ENCODE data around the gene KCNQ1. TPM values are rescaled to one million over a fixed set of nuclear protein-coding genes. Genes with fewer than 3 reads are reported as not detected.

KCNQ1 gene
- polyA plus RNA-seq, 1 experiment = not detected

- ChIA-PET CTCF (no interaction called here), POLR2A (no interaction called here)
- TF ChIP-seq CTCF (IDR thresholded peaks at IDR 0.05; ENCODE audit: low read depth, low read length) = no peak
- Histone ChIP-seq H3K27ac (ENCODE audit: low read depth, low read length) (no peak overlapping the region), H3K27me3 (ENCODE audit: control insufficient read depth, insufficient read depth, low read length) (peaks cover 6% of the 10 kb centered on the region), H3K4me3 (ENCODE audit: low read depth, low read length) (no peak overlapping the region), H3K9me3 (ENCODE audit: control insufficient read depth, insufficient read depth, low read length) (peaks cover 62% of the 10 kb centered on the region)
- DNase-seq (ENCODE audit: low read depth, low spot score) = no peak
Observed at GRCh38 chr11:2656859-2657258, 212.1 kb downstream of the KCNQ1 start.

GRCh38 chr11:2657697-2658284, 213.0 kb downstream of the KCNQ1 start:
- H3K27ac ChIP-seq (ENCODE audit: low read depth, low read length) = no peak overlapping the region
- no peak for TF ChIP-seq CTCF (IDR thresholded peaks at IDR 0.05; ENCODE audit: low read depth, low read length)
- H3K27me3 ChIP-seq (ENCODE audit: control insufficient read depth, insufficient read depth, low read length) = peaks cover 8% of the 10 kb centered on the region
- peaks cover 62% of the 10 kb centered on the region for H3K9me3 ChIP-seq (ENCODE audit: control insufficient read depth, insufficient read depth, low read length)
- POLR2A ChIA-PET = no interaction called here
- CTCF ChIA-PET = no interaction called here
- no peak overlapping the region for H3K4me3 ChIP-seq (ENCODE audit: low read depth, low read length)
- DNase-seq (ENCODE audit: low read depth, low spot score) = no peak

- peaks cover 60% of the 10 kb centered on the region for H3K9me3 ChIP-seq (ENCODE audit: control insufficient read depth, insufficient read depth, low read length)
- ChIA-PET POLR2A (no interaction called here), CTCF (interaction anchor here (1.0 to 1.3 kb wide), 2 partner anchors 227 to 231 kb away, joined by 3 read pairs; no protein-coding TSS in a partner anchor)
- TF ChIP-seq CTCF (IDR thresholded peaks at IDR 0.05; ENCODE audit: low read depth, low read length) = no peak
- H3K27ac ChIP-seq (ENCODE audit: low read depth, low read length) = no peak overlapping the region
- DNase-seq (ENCODE audit: low read depth, low spot score) = no peak
- H3K27me3 ChIP-seq (ENCODE audit: control insufficient read depth, insufficient read depth, low read length) = peaks cover 15% of the 10 kb centered on the region
- no peak overlapping the region for H3K4me3 ChIP-seq (ENCODE audit: low read depth, low read length)
Observed at GRCh38 chr11:2660357-2660939, 215.6 kb downstream of the KCNQ1 start.

GRCh38 chr11:2661173-2662023, 216.6 kb downstream of the KCNQ1 start:
- TF ChIP-seq CTCF (IDR thresholded peaks at IDR 0.05; ENCODE audit: low read depth, low read length) = no peak
- Histone ChIP-seq H3K4me3 (ENCODE audit: low read depth, low read length) (no peak overlapping the region), H3K27ac (ENCODE audit: low read depth, low read length) (no peak overlapping the region), H3K27me3 (ENCODE audit: control insufficient read depth, insufficient read depth, low read length) (peaks cover 15% of the 10 kb centered on the region), H3K9me3 (ENCODE audit: control insufficient read depth, insufficient read depth, low read length) (peaks cover 61% of the 10 kb centered on the region)
- CTCF ChIA-PET = interaction anchor here (1.0 to 1.3 kb wide), 2 partner anchors 226 to 230 kb away, joined by 3 read pairs; no protein-coding TSS in a partner anchor
- POLR2A ChIA-PET = no interaction called here
- no peak for DNase-seq (ENCODE audit: low read depth, low spot score)

- Histone ChIP-seq H3K4me3 (ENCODE audit: low read depth, low read length) (no peak overlapping the region), H3K27me3 (ENCODE audit: control insufficient read depth, insufficient read depth, low read length) (peaks cover 15% of the 10 kb centered on the region), H3K27ac (ENCODE audit: low read depth, low read length) (no peak overlapping the region), H3K9me3 (ENCODE audit: control insufficient read depth, insufficient read depth, low read length) (peaks cover 59% of the 10 kb centered on the region)
- no peak for DNase-seq (ENCODE audit: low read depth, low spot score)
- POLR2A ChIA-PET = no interaction called here
- no peak for TF ChIP-seq CTCF (IDR thresholded peaks at IDR 0.05; ENCODE audit: low read depth, low read length)
- CTCF ChIA-PET = no interaction called here
Observed at GRCh38 chr11:2662024-2662312, 217.2 kb downstream of the KCNQ1 start.

Data from AG04450 (cell line).